ENCODE data around the gene SEC61A2.

DNA sequence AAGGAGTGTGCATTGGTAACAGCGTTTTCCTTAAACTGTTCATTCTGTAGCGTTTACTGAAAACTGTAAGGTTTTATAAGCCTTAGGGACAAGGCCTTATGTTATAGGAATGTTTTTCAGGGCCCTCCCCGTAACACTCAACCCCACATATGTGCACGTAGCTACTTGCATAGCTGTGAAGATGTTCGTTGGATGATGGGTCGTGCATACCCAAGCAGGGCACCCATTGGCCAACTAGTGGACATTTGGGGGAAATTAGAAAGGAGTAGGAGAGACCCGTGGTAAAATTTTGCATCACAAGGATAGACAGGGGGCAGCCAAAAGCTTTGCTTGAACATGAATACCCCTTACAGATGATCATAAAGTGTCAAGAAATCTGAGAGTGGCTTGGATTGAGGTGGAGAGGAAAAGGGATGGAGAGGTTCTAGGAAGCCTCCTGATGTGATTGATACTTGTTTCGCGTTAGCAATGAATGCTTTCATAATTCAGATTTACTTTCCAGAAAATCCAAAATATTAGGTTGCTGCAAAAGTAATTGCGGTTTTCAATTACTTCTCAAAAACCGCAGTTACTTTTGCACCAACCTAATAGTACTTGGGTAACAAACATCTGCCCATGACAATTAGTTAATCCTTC lies 878 bp downstream of the SEC61A2 start:
- TF ChIP-seq, protein P1, sequence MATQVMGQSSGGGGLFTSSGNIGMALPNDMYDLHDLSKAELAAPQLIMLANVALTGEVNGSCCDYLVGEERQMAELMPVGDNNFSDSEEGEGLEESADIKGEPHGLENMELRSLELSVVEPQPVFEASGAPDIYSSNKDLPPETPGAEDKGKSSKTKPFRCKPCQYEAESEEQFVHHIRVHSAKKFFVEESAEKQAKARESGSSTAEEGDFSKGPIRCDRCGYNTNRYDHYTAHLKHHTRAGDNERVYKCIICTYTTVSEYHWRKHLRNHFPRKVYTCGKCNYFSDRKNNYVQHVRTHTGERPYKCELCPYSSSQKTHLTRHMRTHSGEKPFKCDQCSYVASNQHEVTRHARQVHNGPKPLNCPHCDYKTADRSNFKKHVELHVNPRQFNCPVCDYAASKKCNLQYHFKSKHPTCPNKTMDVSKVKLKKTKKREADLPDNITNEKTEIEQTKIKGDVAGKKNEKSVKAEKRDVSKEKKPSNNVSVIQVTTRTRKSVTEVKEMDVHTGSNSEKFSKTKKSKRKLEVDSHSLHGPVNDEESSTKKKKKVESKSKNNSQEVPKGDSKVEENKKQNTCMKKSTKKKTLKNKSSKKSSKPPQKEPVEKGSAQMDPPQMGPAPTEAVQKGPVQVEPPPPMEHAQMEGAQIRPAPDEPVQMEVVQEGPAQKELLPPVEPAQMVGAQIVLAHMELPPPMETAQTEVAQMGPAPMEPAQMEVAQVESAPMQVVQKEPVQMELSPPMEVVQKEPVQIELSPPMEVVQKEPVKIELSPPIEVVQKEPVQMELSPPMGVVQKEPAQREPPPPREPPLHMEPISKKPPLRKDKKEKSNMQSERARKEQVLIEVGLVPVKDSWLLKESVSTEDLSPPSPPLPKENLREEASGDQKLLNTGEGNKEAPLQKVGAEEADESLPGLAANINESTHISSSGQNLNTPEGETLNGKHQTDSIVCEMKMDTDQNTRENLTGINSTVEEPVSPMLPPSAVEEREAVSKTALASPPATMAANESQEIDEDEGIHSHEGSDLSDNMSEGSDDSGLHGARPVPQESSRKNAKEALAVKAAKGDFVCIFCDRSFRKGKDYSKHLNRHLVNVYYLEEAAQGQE (IDR thresholded peaks at IDR 0.05; ENCODE audit: low read depth, low read length), result no peak
- TF ChIP-seq POLR2A (IDR thresholded peaks at IDR 0.05; ENCODE audit: low read depth, low read length) (no peak), CBFB (IDR thresholded peaks at IDR 0.05; ENCODE audit: low read depth) (no peak), HDAC2 (IDR thresholded peaks at IDR 0.05) (no peak), NR2C2 (IDR thresholded peaks at IDR 0.05; ENCODE audit: borderline replicate concordance, control insufficient read depth, insufficient read length, low read depth) (no peak), PAX5 (IDR thresholded peaks at IDR 0.05; ENCODE audit: borderline replicate concordance, low read depth, low read length) (no peak)
- TF ChIP-seq, protein P2, sequence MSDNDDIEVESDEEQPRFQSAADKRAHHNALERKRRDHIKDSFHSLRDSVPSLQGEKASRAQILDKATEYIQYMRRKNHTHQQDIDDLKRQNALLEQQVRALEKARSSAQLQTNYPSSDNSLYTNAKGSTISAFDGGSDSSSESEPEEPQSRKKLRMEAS (IDR thresholded peaks at IDR 0.05; ENCODE audit: low read depth, low read length), result no peak
- TF ChIP-seq, protein P3, sequence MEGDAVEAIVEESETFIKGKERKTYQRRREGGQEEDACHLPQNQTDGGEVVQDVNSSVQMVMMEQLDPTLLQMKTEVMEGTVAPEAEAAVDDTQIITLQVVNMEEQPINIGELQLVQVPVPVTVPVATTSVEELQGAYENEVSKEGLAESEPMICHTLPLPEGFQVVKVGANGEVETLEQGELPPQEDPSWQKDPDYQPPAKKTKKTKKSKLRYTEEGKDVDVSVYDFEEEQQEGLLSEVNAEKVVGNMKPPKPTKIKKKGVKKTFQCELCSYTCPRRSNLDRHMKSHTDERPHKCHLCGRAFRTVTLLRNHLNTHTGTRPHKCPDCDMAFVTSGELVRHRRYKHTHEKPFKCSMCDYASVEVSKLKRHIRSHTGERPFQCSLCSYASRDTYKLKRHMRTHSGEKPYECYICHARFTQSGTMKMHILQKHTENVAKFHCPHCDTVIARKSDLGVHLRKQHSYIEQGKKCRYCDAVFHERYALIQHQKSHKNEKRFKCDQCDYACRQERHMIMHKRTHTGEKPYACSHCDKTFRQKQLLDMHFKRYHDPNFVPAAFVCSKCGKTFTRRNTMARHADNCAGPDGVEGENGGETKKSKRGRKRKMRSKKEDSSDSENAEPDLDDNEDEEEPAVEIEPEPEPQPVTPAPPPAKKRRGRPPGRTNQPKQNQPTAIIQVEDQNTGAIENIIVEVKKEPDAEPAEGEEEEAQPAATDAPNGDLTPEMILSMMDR (IDR thresholded peaks at IDR 0.05 in 2 of 3, conservative IDR thresholded peaks at IDR 0.05 in 1 of 3; ENCODE audit: control insufficient read depth in 2 of 3, extremely low read depth in 1 of 3, insufficient read depth in 1 of 3, low read depth in 3 of 3, low read length in 3 of 3), result peak; percentile 48 to 75 (median 58)
